HL-60/S4 (cell line): ENCODE measurements around the gene FTO.

Experiments used
- in situ Hi-C: fragments of 300-500 bp; cut with MboI; formaldehyde crosslinking; loops from 2 replicates; pipeline ENCODE4 v1.14.3; 2022; ENCODE audit warnings: low sequenced_read_pairs

Gene FTO

DNA sequence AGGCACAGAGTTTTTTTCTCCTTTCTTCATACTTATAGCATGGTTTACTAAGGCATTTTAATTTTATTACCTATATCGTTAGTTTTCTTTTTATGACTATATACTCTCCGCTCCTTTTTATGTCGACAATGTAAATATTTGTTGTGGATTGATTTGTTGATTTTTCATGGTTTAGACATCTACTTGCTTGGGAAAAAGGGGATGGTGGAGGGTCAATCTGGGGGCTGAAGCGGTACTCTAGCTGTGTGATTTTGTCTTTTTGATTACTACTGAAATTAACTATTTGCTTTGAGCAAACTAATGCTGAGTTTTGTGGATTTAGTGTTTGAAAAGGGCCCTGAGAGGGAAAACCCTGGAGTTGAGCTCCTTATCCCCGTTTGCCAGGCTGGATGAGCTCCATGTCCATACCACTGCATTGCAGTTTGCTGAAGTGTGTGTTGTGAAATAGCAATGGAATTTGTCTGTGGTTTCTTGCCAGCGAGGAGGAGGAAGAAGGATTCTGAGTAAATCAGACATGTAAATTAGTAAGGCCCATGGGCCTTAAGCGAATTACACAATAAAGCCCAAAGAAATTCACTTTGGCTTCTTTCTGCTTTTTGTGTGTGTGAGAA, 72.0 kb downstream of the FTO start:
- in situ Hi-C loops: loop anchor here (25.0 kb wide), 1 partner anchor 1186 kb away; no protein-coding TSS in a partner anchor

GRCh38 chr16:53779186-53779585, 75.2 kb downstream of the FTO start:
- in situ Hi-C loops: loop anchor here (25.0 kb wide), 1 partner anchor 1183 kb away; no protein-coding TSS in a partner anchor

- in situ Hi-C loops: loop anchor here (25.0 kb wide), 1 partner anchor 1182 kb away; no protein-coding TSS in a partner anchor
Measured at GRCh38 chr16:53780051-53780450, 76.1 kb downstream of the FTO start.

GRCh38 chr16:53781023-53781605, 77.2 kb downstream of the FTO start:
- in situ Hi-C loops: loop anchor here (25.0 kb wide), 1 partner anchor 1181 kb away; no protein-coding TSS in a partner anchor

GRCh38 chr16:53782148-53782547, 78.2 kb downstream of the FTO start:
- in situ Hi-C loops: loop anchor here (25.0 kb wide), 1 partner anchor 1180 kb away; no protein-coding TSS in a partner anchor

DNA sequence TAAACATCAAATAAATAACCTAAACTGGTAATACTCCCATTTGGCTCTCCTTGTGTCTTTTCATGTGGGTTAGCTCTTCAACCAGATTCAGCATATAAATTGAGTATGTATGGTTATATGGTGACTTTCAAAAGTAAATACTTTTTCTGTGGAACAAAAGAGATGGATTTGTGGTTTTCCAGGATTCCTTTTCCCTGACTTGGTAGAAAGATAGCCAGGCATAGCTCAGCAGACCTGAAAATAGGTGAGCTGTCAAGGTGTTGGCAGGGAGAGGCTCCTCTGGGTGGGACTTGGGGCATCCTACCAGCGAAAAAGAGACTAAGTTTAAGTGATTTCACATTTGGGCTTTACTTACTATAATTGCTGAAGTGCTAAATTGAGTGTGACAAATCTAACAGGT, 80.3 kb downstream of the FTO start:
- in situ Hi-C loops: loop anchor here (25.0 kb wide), 1 partner anchor 1178 kb away; no protein-coding TSS in a partner anchor

- in situ Hi-C loops: loop anchor here (25.0 kb wide), 1 partner anchor 1177 kb away; no protein-coding TSS in a partner anchor
Measured at GRCh38 chr16:53785044-53785443, 81.1 kb downstream of the FTO start.

DNA sequence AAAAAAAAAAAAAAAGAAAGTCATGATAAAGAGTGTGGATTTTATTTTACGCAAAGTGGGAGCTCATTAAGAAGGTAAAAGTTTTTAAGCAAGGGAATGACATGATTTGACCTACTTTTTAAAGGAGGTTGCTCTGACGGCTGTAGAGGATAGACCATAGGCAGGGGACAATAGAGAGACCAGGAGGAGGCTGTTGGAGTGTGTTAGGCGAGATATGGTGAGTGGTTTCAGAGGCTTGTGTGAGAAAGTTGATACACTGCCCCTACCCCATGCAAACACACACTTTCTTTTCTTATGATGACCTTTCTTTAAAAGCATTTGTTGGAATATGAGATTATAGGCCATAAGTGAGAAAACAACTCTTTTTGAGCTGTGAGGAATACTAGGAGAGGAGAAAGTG, 82.0 kb downstream of the FTO start:
- in situ Hi-C loops: loop anchor here (25.0 kb wide), 1 partner anchor 1176 kb away; no protein-coding TSS in a partner anchor

- in situ Hi-C loops: loop anchor here (25.0 kb wide), 1 partner anchor 1175 kb away; no protein-coding TSS in a partner anchor
Measured at GRCh38 chr16:53787423-53787822, 83.5 kb downstream of the FTO start.

- in situ Hi-C loops: loop anchor here (25.0 kb wide), 1 partner anchor 1173 kb away; no protein-coding TSS in a partner anchor
Measured at GRCh38 chr16:53789137-53789536, 85.2 kb downstream of the FTO start.

DNA sequence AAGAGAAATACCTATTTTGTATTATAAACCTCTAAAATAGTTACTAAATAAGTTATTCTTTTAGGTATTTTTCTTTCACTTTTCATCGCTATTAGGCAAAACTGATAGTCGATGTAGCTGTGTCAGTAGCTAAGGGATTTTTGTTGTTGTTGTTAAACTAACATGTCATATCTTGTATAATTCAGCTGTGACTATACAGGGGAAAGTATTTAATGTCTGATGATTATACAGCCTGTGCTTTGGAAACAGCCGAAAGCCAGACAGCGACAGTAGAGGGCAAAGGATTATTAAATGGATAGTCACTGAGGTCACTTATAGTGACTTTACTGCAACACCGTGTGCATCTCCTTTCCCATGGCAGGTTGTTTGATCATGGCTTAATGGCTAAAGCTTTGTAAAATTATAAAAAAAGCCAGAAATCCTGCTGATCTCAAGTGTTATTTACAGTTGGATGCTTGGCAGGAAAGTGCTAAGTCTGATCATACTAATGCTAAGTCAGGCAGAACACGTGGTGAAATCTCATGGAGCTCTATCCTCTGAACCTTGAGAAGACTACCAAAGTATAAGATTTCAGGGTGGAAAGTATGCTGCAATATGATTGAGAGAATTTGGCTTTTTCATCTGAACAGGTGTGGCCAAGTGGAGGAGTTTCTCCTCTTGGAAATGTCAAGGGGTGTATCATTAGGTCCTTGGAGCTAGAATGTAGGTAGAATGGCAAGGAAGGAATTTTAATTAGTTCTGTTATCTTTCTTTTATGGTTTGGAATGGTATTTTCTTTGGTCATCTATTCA, 88.4 kb downstream of the FTO start:
- in situ Hi-C loops: loop anchor here (25.0 kb wide), 1 partner anchor 1170 kb away; no protein-coding TSS in a partner anchor

- in situ Hi-C loops: no loop called here
Measured at GRCh38 chr16:53803451-53803850, 99.5 kb downstream of the FTO start.

DNA sequence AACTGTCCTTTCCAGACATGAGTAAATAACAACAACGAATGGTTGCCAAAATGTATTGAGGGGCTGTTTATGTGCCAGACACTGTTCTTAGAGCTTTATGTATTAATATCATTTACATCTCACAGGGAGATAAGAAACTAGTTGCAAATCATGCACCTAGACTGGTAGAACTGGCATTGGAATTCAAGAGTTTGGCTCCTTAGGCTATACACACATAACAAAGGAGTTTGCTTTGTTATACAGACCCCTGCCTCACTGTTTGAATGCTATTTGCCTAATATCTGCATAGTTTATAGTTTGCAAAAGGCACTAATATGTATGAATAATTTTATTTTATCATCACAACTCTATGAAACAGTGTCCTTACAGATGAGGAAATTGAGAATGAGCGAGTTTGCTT, 100.0 kb downstream of the FTO start:
- in situ Hi-C loops: no loop called here

GRCh38 chr16:53804467-53804866, 100.5 kb downstream of the FTO start:
- in situ Hi-C loops: no loop called here

DNA sequence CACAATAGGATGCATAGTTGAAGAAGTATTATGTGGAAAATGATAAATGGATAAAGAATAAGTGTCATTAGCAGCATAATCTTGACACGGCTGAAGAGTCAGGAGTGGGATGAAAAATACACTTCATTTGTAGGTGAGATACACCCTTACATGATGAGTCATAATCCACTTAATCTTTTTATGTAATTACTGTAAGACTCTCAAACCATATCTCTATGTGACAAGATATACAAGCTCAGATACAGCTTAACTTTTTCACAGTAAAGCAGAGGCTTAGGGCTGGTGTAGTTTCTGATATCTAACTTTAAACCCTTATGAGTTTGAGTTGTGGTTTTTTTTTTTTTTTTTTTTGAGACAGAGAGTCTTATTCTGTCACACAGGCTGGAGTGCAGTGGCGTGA, 101.2 kb downstream of the FTO start:
- in situ Hi-C loops: no loop called here

GRCh38 chr16:53805752-53806151, 101.8 kb downstream of the FTO start:
- in situ Hi-C loops: no loop called here

DNA sequence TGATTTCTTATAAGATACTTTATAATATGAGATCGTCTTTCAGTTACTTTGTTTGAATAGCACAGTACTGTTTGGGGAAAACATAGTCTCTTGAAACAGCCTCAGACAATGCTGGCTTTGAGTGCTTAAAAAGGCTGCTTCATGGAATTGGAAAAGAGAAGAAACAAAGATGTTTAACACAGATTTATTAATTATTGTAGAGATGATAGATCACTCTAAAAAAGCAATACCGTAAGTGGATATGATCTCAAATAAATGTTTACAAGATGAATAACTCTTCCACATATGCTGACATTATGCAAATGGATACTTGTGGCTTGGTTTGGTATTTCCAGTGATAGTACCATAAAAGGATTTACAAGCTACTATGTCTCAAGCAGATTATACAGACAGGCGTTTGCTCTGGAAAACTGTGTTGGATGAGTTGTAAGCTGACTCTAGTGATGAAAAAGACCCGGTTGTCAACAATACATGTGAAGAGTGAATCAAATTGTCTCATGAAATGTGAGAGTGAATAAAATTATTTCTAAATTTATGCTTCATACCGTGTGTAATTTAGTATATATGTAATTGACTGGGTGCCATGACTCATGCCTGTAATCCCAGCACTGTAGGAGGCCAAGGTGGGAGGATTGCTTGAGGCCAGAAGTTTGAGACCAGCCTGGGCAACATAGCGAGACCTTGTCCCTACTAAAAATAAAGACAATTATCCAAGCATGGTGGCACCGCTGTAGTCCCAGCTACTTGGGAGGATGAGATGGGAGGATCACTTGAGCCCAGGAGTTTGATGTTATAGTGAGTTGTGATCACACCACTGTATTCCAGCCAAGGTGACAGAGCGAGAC, 105.4 kb downstream of the FTO start:
- in situ Hi-C loops: no loop called here

DNA sequence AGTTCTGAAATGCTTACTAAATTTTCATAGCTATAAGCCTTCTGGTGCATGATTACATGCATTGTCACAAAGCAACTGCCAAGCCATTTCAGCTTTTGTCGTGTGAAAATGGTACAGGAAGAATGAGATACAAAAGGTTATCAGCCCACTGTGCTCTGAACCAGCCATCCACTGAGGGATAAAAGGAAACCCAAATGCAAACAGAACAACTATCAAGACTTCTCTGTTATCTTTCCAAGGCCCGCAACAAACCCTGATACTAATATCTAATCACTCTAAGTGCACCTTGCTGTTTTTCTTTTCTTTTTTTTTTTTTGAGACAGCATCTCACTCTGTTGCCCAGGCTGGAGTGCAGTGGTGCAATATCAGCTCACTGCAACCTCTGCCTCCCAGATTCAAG, 109.0 kb downstream of the FTO start:
- in situ Hi-C loops: no loop called here

GRCh38 chr16:53814801-53815200, 110.8 kb downstream of the FTO start:
- in situ Hi-C loops: no loop called here

GRCh38 chr16:53816211-53816836, 112.4 kb downstream of the FTO start:
- in situ Hi-C loops: no loop called here
